Neural progenitor cell (in vitro differentiated cells): ENCODE data around the gene UHRF1. TPM values are rescaled to one million over a fixed set of nuclear protein-coding genes. Genes with fewer than 3 reads are reported as not detected.

Source experiments
- DNase-seq: peaks from one replicate; pipeline ENCODE4 v3.0.0-alpha.2; 2016; ENCODE audit warnings: low spot score
- H2AFZ ChIP-seq: fragments of 200-600 bp; sonication (generic); replicated peaks from 2 replicates; pipeline ENCODE4 v1.6.1; 2016; ENCODE audit warnings: antibody characterized with exemption
- H3F3A ChIP-seq: fragments of 200-600 bp; sonication (generic); 2 replicates; pipeline ENCODE4 v1.6.1; 2016; ENCODE audit warnings: antibody characterized with exemption, low read depth
- H3K27ac ChIP-seq: fragments of 200-600 bp; sonication (generic); 2 replicates; pipeline ENCODE4 v1.5.1; 2016; ENCODE audit warnings: mild to moderate bottlenecking
- H3K27me3 ChIP-seq: fragments of 200-600 bp; sonication (generic); 2 replicates; pipeline ENCODE4 v1.6.1; 2016; ENCODE audit warnings: mild to moderate bottlenecking, moderate library complexity
- H3K36me3 ChIP-seq: fragments of 200-600 bp; sonication (generic); 2 replicates; pipeline ENCODE4 v1.5.1; 2016
- H3K4me1 ChIP-seq: fragments of 200-600 bp; sonication (generic); 2 replicates; pipeline ENCODE4 v1.6.1; 2016; ENCODE audit warnings: mixed run types
- H3K4me2 ChIP-seq: fragments of 200-600 bp; sonication (generic); 2 replicates; pipeline ENCODE4 v1.6.1; 2016
- H3K4me3 ChIP-seq: fragments of 200-600 bp; sonication (generic); 2 replicates; pipeline ENCODE4 v1.5.1; 2016
- H3K79me2 ChIP-seq: fragments of 200-600 bp; sonication (generic); 2 replicates; pipeline ENCODE4 v1.6.1; 2016; ENCODE audit warnings: low read depth
- H3K9ac ChIP-seq: fragments of 200-600 bp; sonication (generic); 2 replicates; pipeline ENCODE4 v1.6.1; 2016
- H3K9me3 ChIP-seq: fragments of 200-600 bp; sonication (generic); 2 replicates; pipeline ENCODE4 v1.5.1; 2016; ENCODE audit warnings: low read depth
- H4K20me1 ChIP-seq: fragments of 200-600 bp; sonication (generic); 2 replicates; pipeline ENCODE4 v1.6.1; 2016; ENCODE audit warnings: low read depth
- H3K27ac Mint-ChIP-seq: 3 replicates; pipeline ENCODE4 v1.8.0; 2021; ENCODE audit warnings: mixed read lengths
- H3K27me3 Mint-ChIP-seq: 2 replicates; pipeline ENCODE4 v1.8.0; 2022; ENCODE audit warnings: low read depth, mild to moderate bottlenecking, inconsistent platforms, moderate library complexity, mixed read lengths; ENCODE audit not compliant: insufficient read depth
- H3K36me3 Mint-ChIP-seq: 3 replicates; pipeline ENCODE4 v1.8.0; 2021; ENCODE audit warnings: mixed read lengths
- H3K4me1 Mint-ChIP-seq: 3 replicates; pipeline ENCODE4 v1.8.0; 2021; ENCODE audit warnings: mixed read lengths
- H3K4me3 Mint-ChIP-seq: 3 replicates; pipeline ENCODE4 v1.8.0; 2021; ENCODE audit warnings: mild to moderate bottlenecking, moderate library complexity, mixed read lengths
- H3K9me3 Mint-ChIP-seq: 3 replicates; pipeline ENCODE4 v1.8.0; 2020; ENCODE audit warnings: mixed read lengths
- EZH2 ChIP-seq: fragments of 200-600 bp; sonication (generic); IDR thresholded peaks from 2 replicates; pipeline ENCODE4 v1.6.1; 2017; ENCODE audit warnings: antibody characterized with exemption, mild to moderate bottlenecking, moderate library complexity
- EZH2phosphoT487 ChIP-seq: fragments of 200-600 bp; sonication (generic); IDR thresholded peaks from 2 replicates; pipeline ENCODE4 v1.6.1; 2017; ENCODE audit warnings: antibody characterized with exemption
- total RNA-seq: library from RNA; depleted of rRNA; stranded (reverse); fragments of >200 nt; gene quantifications from 2 replicates; pipeline ENCODE4 v1.2.3, GENCODE V29; 2015; ENCODE audit warnings: low replicate concordance
- TF ChIP-seq, protein P1 (sequence below): fragments of 200-600 bp; sonication (generic); IDR thresholded peaks from 2 replicates; pipeline ENCODE4 v1.5.1; 2017; ENCODE audit warnings: antibody characterized with exemption, mild to moderate bottlenecking

Gene UHRF1
- total RNA-seq, 1 donor from 2014 or later: 34.1 TPM

DNA sequence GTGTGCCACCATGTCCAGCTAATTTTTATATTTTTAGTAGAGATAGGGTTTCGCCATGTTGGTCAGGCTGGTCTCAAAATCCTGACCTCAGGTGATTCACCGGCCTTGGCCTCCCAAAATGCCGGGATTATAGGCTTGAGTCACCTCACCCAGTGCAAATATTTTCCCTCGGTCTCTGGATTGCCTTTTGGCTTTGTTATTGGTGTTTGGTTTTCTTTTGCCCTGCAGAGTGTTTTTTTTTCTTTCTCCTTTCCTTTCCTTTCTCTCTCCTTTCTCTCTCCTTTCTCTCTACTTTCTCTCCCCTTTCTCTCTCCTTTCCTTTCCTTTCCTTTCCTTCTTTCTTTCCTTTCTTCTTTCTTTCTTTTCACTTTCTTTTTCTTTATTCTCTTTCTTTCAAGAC lies 92.8 kb downstream of the UHRF1 start:
- Histone ChIP-seq H3K27ac (no peak overlapping the region), H3K4me3 (no peak overlapping the region), H3K4me1 (no peaks in the 10 kb centered on the region), H3K9me3 (no peaks in the 10 kb centered on the region), H3K36me3 (no peaks in the 10 kb centered on the region), H3K4me2 (no peak overlapping the region), H3F3A (no peaks in the 10 kb centered on the region), H2AFZ (no peak overlapping the region), H3K27me3 (no peaks in the 10 kb centered on the region), H3K79me2 (peaks cover 88% of the 10 kb centered on the region), H3K9ac (no peak overlapping the region), H4K20me1 (peaks cover 78% of the 10 kb centered on the region)
- Mint-ChIP-seq H3K36me3 (peaks cover 32% of the 10 kb centered on the region), H3K4me3 (no peak overlapping the region), H3K9me3 (no peaks in the 10 kb centered on the region), H3K27me3 (peaks cover 3% of the 10 kb centered on the region), H3K4me1 (peaks cover 7% of the 10 kb centered on the region), H3K27ac (no peak overlapping the region)
- DNase-seq: no peak
- TF ChIP-seq, protein P1, sequence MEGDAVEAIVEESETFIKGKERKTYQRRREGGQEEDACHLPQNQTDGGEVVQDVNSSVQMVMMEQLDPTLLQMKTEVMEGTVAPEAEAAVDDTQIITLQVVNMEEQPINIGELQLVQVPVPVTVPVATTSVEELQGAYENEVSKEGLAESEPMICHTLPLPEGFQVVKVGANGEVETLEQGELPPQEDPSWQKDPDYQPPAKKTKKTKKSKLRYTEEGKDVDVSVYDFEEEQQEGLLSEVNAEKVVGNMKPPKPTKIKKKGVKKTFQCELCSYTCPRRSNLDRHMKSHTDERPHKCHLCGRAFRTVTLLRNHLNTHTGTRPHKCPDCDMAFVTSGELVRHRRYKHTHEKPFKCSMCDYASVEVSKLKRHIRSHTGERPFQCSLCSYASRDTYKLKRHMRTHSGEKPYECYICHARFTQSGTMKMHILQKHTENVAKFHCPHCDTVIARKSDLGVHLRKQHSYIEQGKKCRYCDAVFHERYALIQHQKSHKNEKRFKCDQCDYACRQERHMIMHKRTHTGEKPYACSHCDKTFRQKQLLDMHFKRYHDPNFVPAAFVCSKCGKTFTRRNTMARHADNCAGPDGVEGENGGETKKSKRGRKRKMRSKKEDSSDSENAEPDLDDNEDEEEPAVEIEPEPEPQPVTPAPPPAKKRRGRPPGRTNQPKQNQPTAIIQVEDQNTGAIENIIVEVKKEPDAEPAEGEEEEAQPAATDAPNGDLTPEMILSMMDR: no peak
- TF ChIP-seq EZH2 (no peak), EZH2phosphoT487 (no peak)

GRCh38 chr19:5003781-5004180 lies 94.5 kb downstream of the UHRF1 start:
- no peaks in the 10 kb centered on the region for H3K4me1 ChIP-seq
- H3K79me2 ChIP-seq: peaks cover 89% of the 10 kb centered on the region
- H3F3A ChIP-seq: no peaks in the 10 kb centered on the region
- peaks cover 62% of the 10 kb centered on the region for H4K20me1 ChIP-seq
- no peak overlapping the region for H3K4me3 ChIP-seq
- H3K4me2 ChIP-seq: no peak overlapping the region
- peaks cover 38% of the 10 kb centered on the region for H3K36me3 Mint-ChIP-seq
- H3K27me3 ChIP-seq: no peaks in the 10 kb centered on the region
- no peaks in the 10 kb centered on the region for H3K27me3 Mint-ChIP-seq
- H3K36me3 ChIP-seq: no peaks in the 10 kb centered on the region
- H2AFZ ChIP-seq: no peak overlapping the region
- H3K27ac ChIP-seq: no peak overlapping the region
- peak overlapping the region; percentile 83 for H3K27ac Mint-ChIP-seq
- no peaks in the 10 kb centered on the region for H3K9me3 ChIP-seq
- H3K4me3 Mint-ChIP-seq: no peak overlapping the region
- H3K9ac ChIP-seq: no peak overlapping the region
- peaks cover 7% of the 10 kb centered on the region for H3K4me1 Mint-ChIP-seq
- no peak for DNase-seq
- TF ChIP-seq, protein P1: no peak
- TF ChIP-seq EZH2phosphoT487 (no peak), EZH2 (no peak)
- peaks cover 7% of the 10 kb centered on the region for H3K9me3 Mint-ChIP-seq

GRCh38 chr19:5005096-5005495 lies 95.8 kb downstream of the UHRF1 start:
- Histone ChIP-seq H3K4me2 (no peak overlapping the region), H4K20me1 (peaks cover 69% of the 10 kb centered on the region), H3F3A (no peaks in the 10 kb centered on the region), H3K79me2 (peaks cover 97% of the 10 kb centered on the region), H3K9me3 (no peaks in the 10 kb centered on the region), H3K27me3 (no peaks in the 10 kb centered on the region), H2AFZ (no peak overlapping the region), H3K27ac (no peak overlapping the region), H3K36me3 (no peaks in the 10 kb centered on the region), H3K9ac (no peak overlapping the region), H3K4me3 (no peak overlapping the region), H3K4me1 (no peaks in the 10 kb centered on the region)
- TF ChIP-seq, protein P1: no peak
- TF ChIP-seq EZH2phosphoT487 (no peak), EZH2 (no peak)
- H3K9me3 Mint-ChIP-seq: peaks cover 7% of the 10 kb centered on the region
- no peak overlapping the region for H3K27ac Mint-ChIP-seq
- H3K36me3 Mint-ChIP-seq: peaks cover 34% of the 10 kb centered on the region
- H3K27me3 Mint-ChIP-seq: peaks cover 7% of the 10 kb centered on the region
- DNase-seq: no peak
- peaks cover 7% of the 10 kb centered on the region for H3K4me1 Mint-ChIP-seq
- H3K4me3 Mint-ChIP-seq: no peak overlapping the region

- Mint-ChIP-seq H3K9me3 (peaks cover 7% of the 10 kb centered on the region), H3K4me3 (no peak overlapping the region), H3K27me3 (peaks cover 7% of the 10 kb centered on the region), H3K27ac (no peak overlapping the region), H3K4me1 (peaks cover 7% of the 10 kb centered on the region), H3K36me3 (peaks cover 30% of the 10 kb centered on the region)
- Histone ChIP-seq H3K9ac (no peak overlapping the region), H3K79me2 (peaks cover 98% of the 10 kb centered on the region), H3F3A (no peaks in the 10 kb centered on the region), H3K9me3 (no peaks in the 10 kb centered on the region), H3K4me2 (no peak overlapping the region), H3K36me3 (no peaks in the 10 kb centered on the region), H2AFZ (no peak overlapping the region), H3K4me3 (no peak overlapping the region), H3K4me1 (no peaks in the 10 kb centered on the region), H3K27me3 (no peaks in the 10 kb centered on the region), H3K27ac (no peak overlapping the region), H4K20me1 (peaks cover 69% of the 10 kb centered on the region)
- TF ChIP-seq EZH2phosphoT487 (no peak), EZH2 (no peak)
- TF ChIP-seq, protein P1: no peak
- no peak for DNase-seq
Observed at GRCh38 chr19:5006201-5006600, 96.9 kb downstream of the UHRF1 start.
